Measurements from ENCODE around the gene CABP7.

CABP7 gene

GRCh38 chr22:29773233-29773632 is 53.4 kb downstream of the CABP7 start:
- no peak for DNase-seq (ENCODE audit: low spot score)

GRCh38 chr22:29780220-29780619 is 60.4 kb downstream of the CABP7 start:
- DNase-seq (ENCODE audit: low spot score): no peak

GRCh38 chr22:29780748-29781676 is 61.2 kb downstream of the CABP7 start:
- DNase-seq (ENCODE audit: low spot score): no peak
